ENCODE measurements around the gene CD300LG. TPM values are rescaled to one million over a fixed set of nuclear protein-coding genes. Genes with fewer than 3 reads are reported as not detected.

Gene CD300LG
- total RNA-seq, 1 experiment from 2014 or later, result not detected

DNA sequence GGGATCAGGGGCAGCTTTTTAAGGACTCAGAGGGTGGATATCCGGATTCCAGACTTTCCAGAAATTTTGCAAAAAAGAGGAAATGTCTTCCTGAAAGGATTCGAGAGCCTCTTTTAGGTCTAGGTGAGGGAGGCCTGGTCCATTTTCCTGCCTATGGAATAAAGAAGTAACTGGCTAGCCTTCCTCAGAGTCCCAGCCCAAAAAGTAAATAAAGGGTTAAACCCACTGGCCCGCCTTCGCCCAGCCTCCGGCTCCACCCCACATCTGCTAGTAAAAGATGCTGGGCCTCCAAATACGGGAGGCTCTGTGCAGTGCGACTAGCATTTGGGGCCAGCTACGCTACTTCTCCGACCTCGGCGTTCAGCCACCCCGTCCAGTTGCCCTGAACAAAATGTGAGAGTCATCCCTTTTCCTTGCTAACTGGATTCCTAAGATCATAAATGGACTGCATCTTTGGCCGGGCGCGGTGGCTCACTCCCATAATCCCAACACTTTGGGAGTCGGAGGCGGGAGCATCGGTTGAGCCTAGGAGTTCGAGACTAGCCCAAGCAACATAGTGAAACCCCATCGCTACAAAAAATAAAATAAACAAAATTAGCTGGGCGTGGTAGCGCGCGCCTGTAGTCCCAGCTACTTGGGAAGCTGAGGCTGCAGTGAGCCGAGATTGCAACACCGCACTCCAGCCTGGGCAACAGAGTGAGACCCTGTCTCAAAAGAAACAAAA lies 61.2 kb downstream of the CD300LG start:
- H3K9me3 Mint-ChIP-seq (ENCODE audit: unreplicated experiment), result no peaks in the 10 kb centered on the region
- TF ChIP-seq, protein P1, sequence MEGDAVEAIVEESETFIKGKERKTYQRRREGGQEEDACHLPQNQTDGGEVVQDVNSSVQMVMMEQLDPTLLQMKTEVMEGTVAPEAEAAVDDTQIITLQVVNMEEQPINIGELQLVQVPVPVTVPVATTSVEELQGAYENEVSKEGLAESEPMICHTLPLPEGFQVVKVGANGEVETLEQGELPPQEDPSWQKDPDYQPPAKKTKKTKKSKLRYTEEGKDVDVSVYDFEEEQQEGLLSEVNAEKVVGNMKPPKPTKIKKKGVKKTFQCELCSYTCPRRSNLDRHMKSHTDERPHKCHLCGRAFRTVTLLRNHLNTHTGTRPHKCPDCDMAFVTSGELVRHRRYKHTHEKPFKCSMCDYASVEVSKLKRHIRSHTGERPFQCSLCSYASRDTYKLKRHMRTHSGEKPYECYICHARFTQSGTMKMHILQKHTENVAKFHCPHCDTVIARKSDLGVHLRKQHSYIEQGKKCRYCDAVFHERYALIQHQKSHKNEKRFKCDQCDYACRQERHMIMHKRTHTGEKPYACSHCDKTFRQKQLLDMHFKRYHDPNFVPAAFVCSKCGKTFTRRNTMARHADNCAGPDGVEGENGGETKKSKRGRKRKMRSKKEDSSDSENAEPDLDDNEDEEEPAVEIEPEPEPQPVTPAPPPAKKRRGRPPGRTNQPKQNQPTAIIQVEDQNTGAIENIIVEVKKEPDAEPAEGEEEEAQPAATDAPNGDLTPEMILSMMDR (IDR thresholded peaks at IDR 0.05; ENCODE audit: unreplicated experiment), result no peak
- no peaks in the 10 kb centered on the region for H3K4me1 Mint-ChIP-seq (ENCODE audit: insufficient read depth, unreplicated experiment)
- intact Hi-C loops (cut with micrococcal nuclease), result no loop called here
- no peaks in the 10 kb centered on the region for H3K36me3 Mint-ChIP-seq (ENCODE audit: insufficient read depth, unreplicated experiment)
- no TSS peak for BruUV-seq (replicated peaks)
- peaks cover 27% of the 10 kb centered on the region for H3K27me3 Mint-ChIP-seq (ENCODE audit: insufficient read depth, unreplicated experiment)
- POLR2A ChIA-PET, result interaction anchor here (0.7 to 1.6 kb wide), 2 partner anchors 9 to 265 kb away, joined by 3 to 4 read pairs; no protein-coding TSS in a partner anchor
- no peak overlapping the region for H3K4me3 Mint-ChIP-seq (ENCODE audit: unreplicated experiment)
- CTCF ChIA-PET, result interaction anchor here (3.0 to 7.7 kb wide), 2 partner anchors 8 to 29 kb away, joined by 16 to 39 read pairs; no protein-coding TSS in a partner anchor
- no peak for DNase-seq (ENCODE audit: unreplicated experiment)
- no peak overlapping the region for H3K27ac Mint-ChIP-seq (ENCODE audit: low read depth, unreplicated experiment)

DNA sequence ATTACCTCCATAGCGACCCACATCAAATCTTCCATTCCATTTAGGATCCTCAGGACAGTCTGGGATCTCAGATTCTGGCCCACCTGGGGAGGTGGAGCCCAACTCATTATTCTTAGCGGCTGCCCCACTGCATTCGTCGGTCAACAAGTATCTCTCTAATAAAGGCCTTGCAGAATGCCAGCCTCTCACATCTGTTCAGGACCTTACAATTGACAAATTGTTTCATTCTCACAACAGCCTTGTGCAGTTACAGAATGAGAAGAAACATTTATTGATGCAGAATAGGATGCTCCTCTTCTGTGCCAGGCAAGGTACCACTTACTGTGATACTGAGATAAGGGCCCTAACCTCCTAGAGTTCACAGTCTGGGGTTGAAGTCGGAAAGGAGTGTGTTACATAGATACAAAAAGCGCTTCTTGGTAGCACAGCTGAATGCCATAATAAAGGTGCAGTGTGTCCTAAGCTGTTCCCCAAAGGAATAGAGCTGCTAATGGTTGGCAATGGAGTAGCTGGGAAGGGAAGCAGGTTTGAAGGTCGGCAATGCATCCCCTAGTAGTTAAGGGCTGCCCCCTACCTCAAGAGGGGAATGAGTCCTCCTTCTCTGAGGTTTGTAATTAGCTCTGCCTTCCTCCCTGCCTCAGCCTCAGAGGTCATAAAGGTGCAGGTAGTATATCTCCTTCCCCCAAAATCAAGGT lies 62.7 kb downstream of the CD300LG start:
- TF ChIP-seq, protein P1 (IDR thresholded peaks at IDR 0.05; ENCODE audit: unreplicated experiment), result no peak
- BruUV-seq (replicated peaks), result no TSS peak
- Mint-ChIP-seq H3K4me3 (ENCODE audit: unreplicated experiment) (no peak overlapping the region), H3K27ac (ENCODE audit: low read depth, unreplicated experiment) (no peak overlapping the region), H3K4me1 (ENCODE audit: insufficient read depth, unreplicated experiment) (no peaks in the 10 kb centered on the region), H3K27me3 (ENCODE audit: insufficient read depth, unreplicated experiment) (peaks cover 18% of the 10 kb centered on the region), H3K9me3 (ENCODE audit: unreplicated experiment) (no peaks in the 10 kb centered on the region), H3K36me3 (ENCODE audit: insufficient read depth, unreplicated experiment) (no peaks in the 10 kb centered on the region)
- intact Hi-C loops (cut with micrococcal nuclease), result no loop called here
- ChIA-PET POLR2A (interaction anchor here (1.0 to 1.6 kb wide), 2 partner anchors 10 to 129 kb away, joined by 4 read pairs; no protein-coding TSS in a partner anchor), CTCF (interaction anchor here (0.5 to 7.7 kb wide), 25 partner anchors 9 to 802 kb away, joined by 3 to 39 read pairs (median 4); no protein-coding TSS in a partner anchor)
- DNase-seq (ENCODE audit: unreplicated experiment), result no peak

DNA sequence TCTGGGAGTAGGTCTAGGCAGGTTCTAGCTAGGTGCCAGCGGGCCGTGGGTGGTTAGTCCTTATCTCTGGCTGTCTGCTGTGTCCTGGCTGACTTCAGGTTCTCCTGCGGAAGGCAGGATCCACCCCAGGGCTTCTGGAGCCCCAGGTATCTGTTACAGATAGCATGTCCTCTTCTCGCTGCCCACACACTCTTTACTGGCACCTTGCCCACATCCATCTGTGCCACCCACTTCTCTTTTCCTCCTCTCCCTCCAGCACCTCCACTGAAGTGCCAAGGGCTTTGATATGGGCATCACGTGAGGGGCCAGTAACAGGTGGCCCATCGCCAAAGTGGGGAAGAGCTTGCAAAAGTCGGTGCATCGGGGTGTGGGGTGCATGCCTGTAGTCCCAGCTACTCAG lies 64.9 kb downstream of the CD300LG start:
- H3K9me3 Mint-ChIP-seq (ENCODE audit: unreplicated experiment), result no peaks in the 10 kb centered on the region
- ChIA-PET CTCF (interaction anchor here (0.6 to 7.7 kb wide), 5 partner anchors 33 to 151 kb away, joined by 3 to 39 read pairs (median 4); no protein-coding TSS in a partner anchor), POLR2A (no interaction called here)
- DNase-seq (ENCODE audit: unreplicated experiment), result no peak
- no peaks in the 10 kb centered on the region for H3K4me1 Mint-ChIP-seq (ENCODE audit: insufficient read depth, unreplicated experiment)
- H3K4me3 Mint-ChIP-seq (ENCODE audit: unreplicated experiment), result no peak overlapping the region
- intact Hi-C loops (cut with micrococcal nuclease), result no loop called here
- BruUV-seq (replicated peaks), result no TSS peak
- no peak overlapping the region for H3K27ac Mint-ChIP-seq (ENCODE audit: low read depth, unreplicated experiment)
- TF ChIP-seq, protein P1 (IDR thresholded peaks at IDR 0.05; ENCODE audit: unreplicated experiment), result no peak
- no peaks in the 10 kb centered on the region for H3K27me3 Mint-ChIP-seq (ENCODE audit: insufficient read depth, unreplicated experiment)
- no peaks in the 10 kb centered on the region for H3K36me3 Mint-ChIP-seq (ENCODE audit: insufficient read depth, unreplicated experiment)

- H3K4me3 Mint-ChIP-seq (ENCODE audit: unreplicated experiment), result no peak overlapping the region
- ChIA-PET POLR2A (no interaction called here), CTCF (interaction anchor here (0.6 to 7.7 kb wide), 3 partner anchors 34 to 152 kb away, joined by 3 to 39 read pairs (median 3); no protein-coding TSS in a partner anchor)
- H3K4me1 Mint-ChIP-seq (ENCODE audit: insufficient read depth, unreplicated experiment), result no peaks in the 10 kb centered on the region
- no peaks in the 10 kb centered on the region for H3K9me3 Mint-ChIP-seq (ENCODE audit: unreplicated experiment)
- TF ChIP-seq, protein P1 (IDR thresholded peaks at IDR 0.05; ENCODE audit: unreplicated experiment), result no peak
- no peak for DNase-seq (ENCODE audit: unreplicated experiment)
- intact Hi-C loops (cut with micrococcal nuclease), result no loop called here
- no peaks in the 10 kb centered on the region for H3K27me3 Mint-ChIP-seq (ENCODE audit: insufficient read depth, unreplicated experiment)
- no peak overlapping the region for H3K27ac Mint-ChIP-seq (ENCODE audit: low read depth, unreplicated experiment)
- no peaks in the 10 kb centered on the region for H3K36me3 Mint-ChIP-seq (ENCODE audit: insufficient read depth, unreplicated experiment)
- BruUV-seq (replicated peaks), result no TSS peak
These were observed 65.8 kb downstream of the CD300LG start for GRCh38 chr17:43912635-43913304.
